Adipocyte (in vitro differentiated cells): ENCODE results near the gene LZTS2.

ENCODE experiments used
- DNase-seq: peaks from one replicate; pipeline ENCODE4 v3.0.0-alpha.2; 2015; ENCODE audit warnings: low read depth
- H3K27me3 ChIP-seq: replicated peaks from 2 replicates; pipeline ENCODE4 v1.7.0; 2013; ENCODE audit warnings: mild to moderate bottlenecking, low read length, moderate library complexity; ENCODE audit not compliant: control insufficient read depth, insufficient read depth
- H3K36me3 ChIP-seq: 2 replicates; pipeline ENCODE4 v1.7.0; 2013; ENCODE audit warnings: low read length, mild to moderate bottlenecking, moderate library complexity; ENCODE audit not compliant: control insufficient read depth, insufficient read depth, severe bottlenecking
- H3K4me1 ChIP-seq: 2 replicates; pipeline ENCODE4 v1.7.0; 2013; ENCODE audit warnings: mild to moderate bottlenecking, low read length, moderate library complexity; ENCODE audit not compliant: control insufficient read depth, insufficient read depth
- H3K4me3 ChIP-seq: 2 replicates; pipeline ENCODE4 v1.7.0; 2013; ENCODE audit warnings: mild to moderate bottlenecking, low read length, moderate library complexity
- H3K9ac ChIP-seq: 2 replicates; pipeline ENCODE4 v1.7.0; 2013; ENCODE audit warnings: mild to moderate bottlenecking, low read length, moderate library complexity
- H3K9me3 ChIP-seq: 2 replicates; pipeline ENCODE4 v1.7.0; 2013; ENCODE audit warnings: mild to moderate bottlenecking, low read length, moderate library complexity; ENCODE audit not compliant: control insufficient read depth

LZTS2 gene

DNA sequence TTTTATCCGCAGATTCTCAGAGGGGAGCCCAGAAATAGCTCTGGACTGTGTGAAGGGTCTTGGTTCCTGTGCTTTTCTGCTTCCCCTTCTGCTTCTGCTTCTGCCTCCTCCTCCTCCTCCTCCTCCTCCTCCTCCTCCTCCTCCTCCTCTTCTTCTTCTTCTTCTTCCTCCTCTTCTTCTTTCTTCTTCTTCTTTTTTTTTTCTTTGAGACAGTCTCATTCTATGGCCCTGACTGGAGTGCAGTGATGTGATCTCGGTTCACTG lies 19.8 kb downstream of the LZTS2 start:
- H3K9me3 ChIP-seq = no peaks in the 10 kb centered on the region
- DNase-seq = no peak
- H3K36me3 ChIP-seq = no peaks in the 10 kb centered on the region
- H3K27me3 ChIP-seq = peaks cover 6% of the 10 kb centered on the region
- no peak overlapping the region for H3K4me3 ChIP-seq
- no peak overlapping the region for H3K9ac ChIP-seq
- peaks cover 5% of the 10 kb centered on the region for H3K4me1 ChIP-seq

GRCh38 chr10:101020427-101021075 lies 20.9 kb downstream of the LZTS2 start:
- H3K9me3 ChIP-seq = no peaks in the 10 kb centered on the region
- H3K36me3 ChIP-seq = no peaks in the 10 kb centered on the region
- H3K4me3 ChIP-seq = no peak overlapping the region
- H3K4me1 ChIP-seq = no peaks in the 10 kb centered on the region
- DNase-seq = no peak
- H3K9ac ChIP-seq = no peak overlapping the region
- H3K27me3 ChIP-seq = peaks cover 6% of the 10 kb centered on the region

DNA sequence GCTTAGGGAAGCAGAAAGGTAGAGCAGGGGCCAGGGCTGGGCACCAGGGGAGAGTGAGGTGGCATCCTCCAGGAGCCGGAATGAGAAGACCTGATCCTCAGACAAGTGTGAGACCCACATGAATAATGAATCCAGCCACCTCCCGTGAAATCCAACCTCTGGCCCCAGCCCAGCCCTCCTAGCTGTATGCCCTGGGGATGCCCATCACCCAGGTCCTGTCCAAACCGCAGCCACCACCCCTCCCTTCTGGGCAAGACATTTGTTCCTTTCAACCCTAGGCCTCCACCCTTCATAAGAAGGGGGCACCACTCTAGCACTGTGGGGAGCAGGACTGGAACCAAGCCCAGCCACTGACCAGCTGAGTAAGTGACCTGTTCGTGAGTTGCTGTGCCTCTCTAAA lies 21.6 kb downstream of the LZTS2 start:
- DNase-seq = no peak
- no peak overlapping the region for H3K4me3 ChIP-seq
- no peak overlapping the region for H3K9ac ChIP-seq
- no peaks in the 10 kb centered on the region for H3K4me1 ChIP-seq
- peaks cover 6% of the 10 kb centered on the region for H3K27me3 ChIP-seq
- H3K9me3 ChIP-seq = no peaks in the 10 kb centered on the region
- H3K36me3 ChIP-seq = no peaks in the 10 kb centered on the region

DNA sequence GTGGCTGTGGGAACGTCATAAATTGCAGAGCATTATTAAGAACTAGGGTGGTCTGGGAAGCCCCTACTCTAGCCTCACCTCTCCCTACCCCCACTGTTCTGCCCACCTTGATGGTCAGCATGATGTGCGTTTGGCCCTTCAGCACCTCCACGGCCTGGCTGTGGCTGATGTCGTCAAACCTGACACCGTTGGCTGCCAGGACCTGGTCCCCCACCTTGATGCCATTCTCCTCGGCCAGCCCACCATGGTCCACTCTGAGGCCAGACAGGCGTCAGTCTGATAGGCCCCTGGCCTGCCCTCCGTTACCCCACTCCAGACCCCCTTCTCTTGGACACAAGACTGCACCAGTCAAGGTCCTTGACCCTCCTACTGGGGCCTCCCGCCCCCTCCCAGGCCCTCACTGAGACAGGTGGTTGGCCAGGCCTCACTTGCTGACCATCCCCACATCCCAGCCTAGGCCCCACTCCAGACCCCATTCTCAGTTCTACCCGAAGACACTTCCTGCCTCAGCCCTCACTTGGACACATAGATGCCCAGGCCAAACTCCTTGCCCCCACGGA lies 22.2 kb downstream of the LZTS2 start:
- H3K27me3 ChIP-seq = peaks cover 6% of the 10 kb centered on the region

DNA sequence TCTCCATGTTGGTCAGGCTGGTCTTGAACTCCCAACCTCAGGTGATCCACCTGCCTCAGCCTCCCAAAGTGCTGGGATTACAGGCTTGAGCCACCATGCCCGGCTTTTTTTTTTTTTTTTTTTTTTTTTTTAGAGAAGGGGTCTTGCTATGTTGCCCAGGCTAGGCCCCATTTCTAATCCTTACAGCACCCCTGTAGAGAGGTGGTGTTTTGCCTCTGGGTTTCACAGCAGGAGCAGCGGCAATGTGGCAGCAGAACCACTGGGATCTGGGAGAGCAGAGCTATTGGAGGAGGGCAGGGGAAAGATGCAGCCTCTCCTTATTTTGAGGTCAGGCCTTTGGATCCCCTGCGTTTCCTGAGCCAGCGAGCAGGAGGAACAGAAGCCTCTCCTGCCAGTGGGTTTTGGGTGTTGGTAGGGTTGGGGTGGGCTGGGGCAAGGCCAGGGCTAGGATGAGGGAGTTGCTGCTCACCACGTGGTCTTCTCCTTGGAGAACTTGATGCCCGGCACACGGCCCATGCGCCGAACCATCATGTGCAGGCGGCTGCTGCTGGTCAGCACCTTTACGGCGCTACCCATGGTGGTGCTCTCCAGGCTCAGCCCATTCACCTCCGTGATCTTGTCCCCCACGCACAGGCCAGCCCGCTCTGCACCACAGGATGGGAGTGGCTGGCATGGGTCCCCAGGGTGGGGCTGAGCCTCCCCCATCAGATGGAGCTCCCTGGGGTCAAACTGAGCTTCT lies 23.5 kb downstream of the LZTS2 start:
- no peak for DNase-seq
- H3K27me3 ChIP-seq = peaks cover 6% of the 10 kb centered on the region
- no peaks in the 10 kb centered on the region for H3K9me3 ChIP-seq
- H3K9ac ChIP-seq = no peak overlapping the region
- H3K36me3 ChIP-seq = no peaks in the 10 kb centered on the region
- H3K4me1 ChIP-seq = no peaks in the 10 kb centered on the region
- H3K4me3 ChIP-seq = no peak overlapping the region

More for the DNA sequence above, 22.2 kb downstream of the LZTS2 start:
- no peak for DNase-seq
- Histone ChIP-seq H3K9me3 (no peaks in the 10 kb centered on the region), H3K9ac (no peak overlapping the region), H3K36me3 (no peaks in the 10 kb centered on the region), H3K4me3 (no peak overlapping the region), H3K4me1 (no peaks in the 10 kb centered on the region)

DNA sequence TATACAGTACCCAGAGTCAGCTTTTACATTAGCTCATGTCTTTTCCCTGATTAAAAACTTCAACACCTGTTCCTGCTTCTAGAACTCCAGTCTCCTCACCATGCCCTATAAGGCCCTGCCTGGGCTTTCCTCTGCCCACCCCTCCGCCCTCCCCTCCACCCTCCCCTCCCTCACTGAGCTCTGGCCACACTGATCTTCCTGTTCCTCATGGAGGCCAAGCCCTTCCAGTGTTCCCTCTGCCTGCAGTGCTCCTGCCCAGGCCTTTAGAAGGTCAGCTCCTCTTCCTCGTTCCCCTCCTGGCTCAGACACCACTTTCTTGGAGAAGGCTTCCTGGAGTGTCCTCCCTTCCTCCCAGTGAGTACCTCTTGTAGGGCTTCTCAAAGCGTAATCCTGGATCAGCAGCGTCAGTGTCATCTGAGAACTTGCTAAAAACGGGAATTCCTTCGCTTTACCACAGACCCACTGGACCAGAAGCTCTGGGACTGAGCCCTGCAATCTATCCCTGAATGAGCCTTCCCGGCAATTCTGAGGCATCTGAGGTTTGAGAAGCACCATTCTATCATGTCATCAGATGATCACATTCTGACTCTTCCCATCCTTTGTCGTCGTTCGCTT lies 27.6 kb downstream of the LZTS2 start:
- no peak for DNase-seq
- Histone ChIP-seq H3K27me3 (peaks cover 3% of the 10 kb centered on the region), H3K9me3 (no peaks in the 10 kb centered on the region), H3K36me3 (no peaks in the 10 kb centered on the region), H3K9ac (no peak overlapping the region), H3K4me3 (no peak overlapping the region), H3K4me1 (peaks cover 12% of the 10 kb centered on the region)

- Histone ChIP-seq H3K4me3 (no peak overlapping the region), H3K9ac (no peak overlapping the region), H3K4me1 (peaks cover 22% of the 10 kb centered on the region), H3K36me3 (no peaks in the 10 kb centered on the region), H3K9me3 (no peaks in the 10 kb centered on the region), H3K27me3 (no peaks in the 10 kb centered on the region)
- DNase-seq = no peak
Observed at GRCh38 chr10:101028446-101029337, 29.1 kb downstream of the LZTS2 start.

DNA sequence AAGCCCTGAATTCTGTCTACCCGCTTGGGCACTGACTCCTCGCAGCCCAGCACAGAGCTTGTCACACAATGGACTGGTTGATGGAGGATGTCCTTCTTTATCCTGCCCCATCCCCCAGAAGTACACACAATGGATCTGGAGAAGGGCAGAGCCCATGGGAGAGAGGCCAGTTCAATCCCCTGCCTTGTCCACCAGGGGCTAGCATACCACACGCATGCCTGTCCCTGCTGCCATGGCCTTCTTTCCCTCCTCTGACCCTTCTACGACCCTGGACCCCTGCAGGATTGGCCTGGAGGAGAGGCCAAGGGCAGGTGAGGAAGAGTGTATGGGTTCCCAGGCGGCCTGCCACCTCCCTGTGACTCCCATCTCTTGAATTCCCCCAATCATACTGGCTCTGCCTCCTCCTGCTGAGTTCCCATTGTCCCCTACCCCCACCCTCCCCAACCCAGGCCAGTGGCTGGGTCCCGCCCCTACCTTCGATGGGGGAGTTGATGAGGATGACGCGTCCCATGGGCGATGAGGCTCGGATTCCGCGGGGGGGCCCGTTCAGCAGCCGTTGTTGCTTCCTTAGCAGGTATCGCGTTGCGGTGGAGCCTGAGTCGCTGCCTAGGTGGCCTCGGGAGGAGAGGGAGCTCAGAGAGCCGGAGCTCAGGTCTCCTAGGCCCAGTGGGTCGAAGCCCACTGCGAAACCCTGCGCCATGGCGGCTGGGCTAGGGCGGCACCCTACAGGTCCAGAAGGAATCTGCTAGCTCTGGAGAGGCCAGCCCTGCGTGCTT lies 30.1 kb downstream of the LZTS2 start:
- H3K9me3 ChIP-seq = no peaks in the 10 kb centered on the region
- no peak for DNase-seq
- H3K36me3 ChIP-seq = no peaks in the 10 kb centered on the region
- no peak overlapping the region for H3K9ac ChIP-seq
- H3K27me3 ChIP-seq = no peaks in the 10 kb centered on the region
- H3K4me1 ChIP-seq = peaks cover 22% of the 10 kb centered on the region
- H3K4me3 ChIP-seq = no peak overlapping the region

DNA sequence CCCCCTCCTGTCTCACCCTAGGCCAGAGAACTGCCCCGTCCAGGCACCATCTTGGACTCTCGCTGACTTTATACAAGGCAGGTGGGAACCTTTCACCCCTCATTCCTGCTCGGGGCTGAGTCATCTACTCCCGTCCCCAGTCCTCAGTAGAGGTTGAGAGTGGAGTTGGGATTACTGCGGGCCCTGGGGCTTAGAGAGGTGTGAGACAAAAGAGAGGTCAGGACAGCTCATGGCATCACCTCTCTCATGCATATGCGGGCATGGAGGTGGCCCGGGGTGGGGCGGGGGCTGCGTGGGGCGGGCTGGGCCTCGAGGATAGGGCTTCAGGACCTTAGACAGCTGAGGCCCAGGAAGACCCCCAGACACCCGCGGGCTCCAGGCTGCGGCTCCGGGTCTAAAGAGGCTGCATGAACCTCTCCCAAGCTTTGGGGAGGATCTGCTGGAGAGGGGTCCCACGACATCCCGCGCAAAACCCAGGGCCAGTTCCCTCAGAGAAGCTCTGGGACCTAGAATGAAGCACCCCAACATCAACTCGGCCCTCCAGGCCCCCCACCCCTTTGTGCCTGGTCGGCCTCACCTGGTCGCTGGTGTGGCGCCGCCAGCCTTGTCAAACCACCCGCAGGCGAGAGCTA lies 31.0 kb downstream of the LZTS2 start:
- Histone ChIP-seq H3K4me3 (peak overlapping the region; percentile 84), H3K36me3 (peaks cover 9% of the 10 kb centered on the region), H3K4me1 (peaks cover 22% of the 10 kb centered on the region), H3K27me3 (no peaks in the 10 kb centered on the region), H3K9ac (peak overlapping the region; percentile 87), H3K9me3 (no peaks in the 10 kb centered on the region)
- DNase-seq = no peak

DNA sequence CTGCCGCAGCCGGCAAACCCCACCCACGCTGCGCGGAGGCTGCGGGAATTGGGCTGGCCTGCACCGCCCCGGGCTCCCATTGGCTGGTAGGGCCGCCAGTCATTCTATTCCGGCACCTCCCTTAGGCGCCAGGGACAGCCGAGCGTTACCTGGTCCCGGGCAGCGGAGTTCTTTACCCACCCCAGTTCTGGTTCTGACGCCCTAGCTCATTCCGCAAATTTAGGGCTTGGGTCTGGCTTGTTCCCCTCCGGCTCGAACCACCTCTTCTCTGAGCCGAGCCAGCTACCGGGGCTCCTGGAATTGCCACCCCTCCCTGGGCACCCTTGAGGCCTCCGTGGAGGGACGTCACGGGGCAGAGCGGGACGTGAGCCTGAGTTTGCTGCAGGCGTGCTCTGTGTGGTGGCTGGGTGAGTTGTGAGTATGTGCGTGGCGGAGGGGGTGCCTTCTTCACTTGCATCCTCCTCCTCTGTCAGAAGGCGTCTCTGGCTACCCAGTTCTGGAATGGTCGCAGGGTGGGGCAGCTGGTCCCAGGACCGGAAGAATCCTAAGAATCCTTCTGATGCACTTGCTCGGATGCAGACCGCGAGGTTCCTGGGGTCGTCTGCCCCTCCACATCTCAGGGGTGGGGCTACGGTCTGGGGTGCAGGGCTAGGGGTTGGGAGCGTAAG lies 31.7 kb downstream of the LZTS2 start, which contains the start of the genes PDZD7 and SFXN3:
Gene PDZD7 (minus strand): TSS at position 2 of the 668 bp plus-strand sequence. CDS start 910 bp downstream, outside the sequence.
Gene SFXN3 (plus strand): TSS at position 107 of the 668 bp plus-strand sequence. CDS start 3,461 bp downstream, outside the sequence.
- Histone ChIP-seq H3K27me3 (no peaks in the 10 kb centered on the region), H3K9ac (peak within 1 kb of the TSS; percentile 87)
- peak; percentile 96 for DNase-seq

More for the DNA sequence above, 31.7 kb downstream of the LZTS2 start, which contains the start of the genes PDZD7 and SFXN3:
- H3K4me1 ChIP-seq = peaks cover 22% of the 10 kb centered on the region
- peaks cover 15% of the 10 kb centered on the region for H3K36me3 ChIP-seq
- peak within 1 kb of the TSS; percentile 84 for H3K4me3 ChIP-seq
- H3K9me3 ChIP-seq = no peaks in the 10 kb centered on the region
